Thoracic aorta (tissue), 2 donors: ENCODE results near the gene CEP170B. TPM values are rescaled to one million over a fixed set of nuclear protein-coding genes. Genes with fewer than 3 reads are reported as not detected.

Experiments used
- ATAC-seq: fragments of 150-250 bp; one replicate; pipeline ENCODE4 v1.8.0; 2017; ENCODE audit warnings: low read depth; ENCODE audit not compliant: insufficient number of reproducible peaks, low FRiP score
- DNase-seq: peaks from one replicate; pipeline ENCODE4 v3.0.0-alpha.2; 2020; ENCODE audit warnings: low spot score
- H3K27ac ChIP-seq, 2 donors: fragments of 200-600 bp; sonication (generic); 1 replicate in 1 of 2; 2 replicates in 1 of 2; pipeline ENCODE4 v1.5.1; 2016; ENCODE audit warnings: mild to moderate bottlenecking in 2 of 2, moderate library complexity in 2 of 2
- H3K27me3 ChIP-seq: fragments of 200-600 bp; sonication (generic); replicated peaks from 2 replicates; pipeline ENCODE4 v1.6.0; 2016; ENCODE audit warnings: mild to moderate bottlenecking; ENCODE audit not compliant: insufficient read depth
- H3K36me3 ChIP-seq: fragments of 200-600 bp; sonication (generic); one replicate; pipeline ENCODE4 v1.5.1; 2016
- H3K4me1 ChIP-seq, 2 donors: fragments of 200-600 bp; sonication (generic); 1 replicate in 1 of 2; 2 replicates in 1 of 2; pipeline versions ENCODE4 v1.5.1 to v1.6.0; 2016; ENCODE audit warnings: low read depth in 2 of 2, mild to moderate bottlenecking in 1 of 2; ENCODE audit not compliant: control insufficient read depth in 1 of 2
- H3K4me3 ChIP-seq: fragments of 200-600 bp; sonication (generic); 2 replicates; pipeline ENCODE4 v1.5.1; 2016; ENCODE audit warnings: mild to moderate bottlenecking
- H3K9me3 ChIP-seq: fragments of 200-600 bp; sonication (generic); 2 replicates; pipeline ENCODE4 v1.5.1; 2016
- total RNA-seq, 2 donors: library from RNA; depleted of rRNA; stranded (reverse); fragments of >200 nt; gene quantifications; one replicate each; pipeline versions ENCODE4 v1.1.0 to v1.2.3, GENCODE V29; 2016
- TF ChIP-seq, protein P1 (sequence below): fragments of 200-600 bp; sonication (generic); IDR thresholded peaks from one replicate; pipeline ENCODE4 v1.5.1; 2019; ENCODE audit warnings: antibody characterized with exemption

Gene CEP170B
- total RNA-seq, 2 donors from 2014 or later, result 35.2 to 38.2 TPM

DNA sequence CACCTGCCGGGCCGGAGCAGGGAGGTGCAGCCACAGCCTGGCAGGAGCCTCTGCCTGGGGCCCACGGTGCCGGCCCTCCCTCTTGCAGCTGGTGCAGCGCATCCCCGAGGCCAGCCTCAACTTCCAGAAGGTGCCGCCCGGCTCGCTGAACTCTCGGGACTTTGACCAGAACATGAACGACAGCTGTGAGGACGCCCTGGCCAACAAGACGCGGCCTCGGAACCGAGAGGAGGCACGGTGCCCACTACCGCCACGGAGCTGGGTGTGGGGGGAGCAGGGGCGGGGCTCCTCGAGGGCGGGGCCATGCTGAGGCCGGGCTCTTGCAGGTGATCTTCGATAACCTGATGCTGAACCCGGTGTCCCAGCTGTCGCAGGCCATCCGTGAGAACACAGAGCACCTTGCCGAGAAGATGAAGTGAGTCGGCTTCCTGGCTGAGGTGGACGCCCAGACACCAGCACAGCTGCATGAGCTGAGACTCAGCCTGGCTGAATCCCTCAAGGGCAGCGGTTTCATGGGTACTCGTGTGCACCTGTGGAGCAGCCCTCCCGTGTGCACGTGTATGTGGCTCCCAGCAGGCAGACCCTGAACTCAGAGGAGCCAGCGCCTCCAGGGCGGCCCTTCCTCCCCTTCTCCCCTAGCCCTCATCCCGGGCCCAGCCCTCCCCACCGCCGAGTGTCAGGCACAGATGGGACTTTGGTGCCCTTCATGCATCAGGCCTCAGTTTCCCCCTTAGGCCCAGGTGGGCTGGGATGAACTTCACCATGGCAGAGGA, 28.6 kb downstream of the CEP170B start:
- no peak overlapping the region for H3K4me3 ChIP-seq
- no peaks in the 10 kb centered on the region for H3K9me3 ChIP-seq
- H3K4me1 ChIP-seq, result peaks cover 0 to 9% of the 10 kb centered on the region in 2 donors
- no peak for ATAC-seq
- no peak for DNase-seq
- no peaks in the 10 kb centered on the region for H3K36me3 ChIP-seq
- TF ChIP-seq, protein P1, sequence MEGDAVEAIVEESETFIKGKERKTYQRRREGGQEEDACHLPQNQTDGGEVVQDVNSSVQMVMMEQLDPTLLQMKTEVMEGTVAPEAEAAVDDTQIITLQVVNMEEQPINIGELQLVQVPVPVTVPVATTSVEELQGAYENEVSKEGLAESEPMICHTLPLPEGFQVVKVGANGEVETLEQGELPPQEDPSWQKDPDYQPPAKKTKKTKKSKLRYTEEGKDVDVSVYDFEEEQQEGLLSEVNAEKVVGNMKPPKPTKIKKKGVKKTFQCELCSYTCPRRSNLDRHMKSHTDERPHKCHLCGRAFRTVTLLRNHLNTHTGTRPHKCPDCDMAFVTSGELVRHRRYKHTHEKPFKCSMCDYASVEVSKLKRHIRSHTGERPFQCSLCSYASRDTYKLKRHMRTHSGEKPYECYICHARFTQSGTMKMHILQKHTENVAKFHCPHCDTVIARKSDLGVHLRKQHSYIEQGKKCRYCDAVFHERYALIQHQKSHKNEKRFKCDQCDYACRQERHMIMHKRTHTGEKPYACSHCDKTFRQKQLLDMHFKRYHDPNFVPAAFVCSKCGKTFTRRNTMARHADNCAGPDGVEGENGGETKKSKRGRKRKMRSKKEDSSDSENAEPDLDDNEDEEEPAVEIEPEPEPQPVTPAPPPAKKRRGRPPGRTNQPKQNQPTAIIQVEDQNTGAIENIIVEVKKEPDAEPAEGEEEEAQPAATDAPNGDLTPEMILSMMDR, result no peak
- H3K27ac ChIP-seq, result no peak overlapping the region
- H3K27me3 ChIP-seq, result no peaks in the 10 kb centered on the region

DNA sequence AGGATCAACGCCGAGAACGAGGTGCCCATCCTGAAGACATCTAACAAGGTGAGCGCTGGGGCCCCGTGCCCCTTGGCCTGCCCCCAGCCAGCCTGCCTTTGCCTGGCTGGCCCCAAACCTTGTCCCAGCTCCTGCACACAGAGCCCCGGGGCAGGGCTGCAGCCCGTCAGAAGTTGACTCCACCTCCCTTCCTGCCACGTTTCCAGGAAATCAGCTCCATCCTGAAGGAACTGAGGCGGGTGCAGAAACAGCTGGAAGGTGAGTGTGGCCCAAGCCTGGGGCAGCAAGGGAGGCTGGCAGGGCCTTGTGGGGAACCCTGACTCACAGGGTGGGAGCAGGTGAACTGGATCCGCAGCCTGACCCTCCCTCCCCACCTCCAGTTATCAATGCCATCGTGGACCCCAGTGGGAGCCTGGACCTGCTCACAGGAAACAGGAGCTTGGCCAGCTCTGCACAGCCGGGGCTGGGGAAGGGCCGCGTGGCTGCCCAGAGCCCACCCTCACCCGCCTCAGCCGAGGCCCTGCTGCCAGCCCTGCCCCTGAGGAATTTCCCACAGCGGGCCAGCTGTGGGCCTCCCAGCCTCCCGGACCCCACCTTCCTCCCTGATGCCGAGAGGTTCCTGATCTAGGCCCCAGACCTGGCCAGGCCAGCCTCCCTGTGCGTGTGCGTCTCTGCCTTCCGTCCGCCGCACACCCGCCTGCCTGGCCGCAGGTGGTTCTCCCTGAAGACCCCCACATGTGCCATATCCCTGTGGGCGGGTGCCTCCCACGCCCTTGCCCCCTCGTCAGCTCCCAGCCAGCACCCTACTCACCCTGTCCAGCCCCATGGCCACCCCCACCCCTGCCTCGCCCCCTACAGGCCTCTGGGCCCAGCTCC, 29.5 kb downstream of the CEP170B start:
- Histone ChIP-seq H3K36me3 (no peaks in the 10 kb centered on the region), H3K4me3 (no peak overlapping the region), H3K4me1 (peaks cover 0 to 9% of the 10 kb centered on the region in 2 donors), H3K27ac (no peak overlapping the region), H3K27me3 (no peaks in the 10 kb centered on the region), H3K9me3 (no peaks in the 10 kb centered on the region)
- no peak for DNase-seq
- no peak for ATAC-seq
- TF ChIP-seq, protein P1, result no peak

DNA sequence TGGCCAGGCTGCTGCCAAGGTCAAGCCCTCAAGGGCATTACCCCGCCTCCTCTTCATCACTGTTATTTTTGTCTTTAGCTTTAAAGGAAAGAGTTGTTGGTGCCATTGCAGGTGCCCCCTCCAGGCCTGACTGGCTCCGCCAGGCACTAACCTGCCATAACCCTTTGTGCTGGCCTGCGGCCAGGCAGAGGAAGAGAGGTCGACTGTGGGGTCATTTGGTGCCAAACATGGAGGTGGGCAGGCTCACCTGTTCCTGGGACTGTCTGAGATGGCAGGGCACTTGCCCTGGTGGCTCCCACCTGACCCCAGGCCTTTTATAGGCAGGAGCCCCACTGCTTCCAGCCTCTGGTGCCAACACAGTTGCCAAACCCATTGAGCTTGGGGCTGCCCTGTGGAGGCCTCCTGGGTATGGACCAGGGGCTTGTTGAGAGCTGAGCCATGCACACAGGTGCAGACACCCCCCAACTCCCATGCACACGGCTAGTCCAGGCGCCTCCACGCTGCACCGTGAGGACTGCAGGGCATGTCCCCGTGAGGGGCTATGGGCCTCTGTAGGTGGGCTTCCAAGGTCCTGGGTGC, 30.2 kb downstream of the CEP170B start:
- Histone ChIP-seq H3K27me3 (no peaks in the 10 kb centered on the region), H3K27ac (no peak overlapping the region), H3K4me1 (peaks cover 0 to 9% of the 10 kb centered on the region in 2 donors), H3K4me3 (no peak overlapping the region), H3K36me3 (no peaks in the 10 kb centered on the region), H3K9me3 (no peaks in the 10 kb centered on the region)
- TF ChIP-seq, protein P1, result no peak
- DNase-seq, result no peak
- no peak for ATAC-seq

DNA sequence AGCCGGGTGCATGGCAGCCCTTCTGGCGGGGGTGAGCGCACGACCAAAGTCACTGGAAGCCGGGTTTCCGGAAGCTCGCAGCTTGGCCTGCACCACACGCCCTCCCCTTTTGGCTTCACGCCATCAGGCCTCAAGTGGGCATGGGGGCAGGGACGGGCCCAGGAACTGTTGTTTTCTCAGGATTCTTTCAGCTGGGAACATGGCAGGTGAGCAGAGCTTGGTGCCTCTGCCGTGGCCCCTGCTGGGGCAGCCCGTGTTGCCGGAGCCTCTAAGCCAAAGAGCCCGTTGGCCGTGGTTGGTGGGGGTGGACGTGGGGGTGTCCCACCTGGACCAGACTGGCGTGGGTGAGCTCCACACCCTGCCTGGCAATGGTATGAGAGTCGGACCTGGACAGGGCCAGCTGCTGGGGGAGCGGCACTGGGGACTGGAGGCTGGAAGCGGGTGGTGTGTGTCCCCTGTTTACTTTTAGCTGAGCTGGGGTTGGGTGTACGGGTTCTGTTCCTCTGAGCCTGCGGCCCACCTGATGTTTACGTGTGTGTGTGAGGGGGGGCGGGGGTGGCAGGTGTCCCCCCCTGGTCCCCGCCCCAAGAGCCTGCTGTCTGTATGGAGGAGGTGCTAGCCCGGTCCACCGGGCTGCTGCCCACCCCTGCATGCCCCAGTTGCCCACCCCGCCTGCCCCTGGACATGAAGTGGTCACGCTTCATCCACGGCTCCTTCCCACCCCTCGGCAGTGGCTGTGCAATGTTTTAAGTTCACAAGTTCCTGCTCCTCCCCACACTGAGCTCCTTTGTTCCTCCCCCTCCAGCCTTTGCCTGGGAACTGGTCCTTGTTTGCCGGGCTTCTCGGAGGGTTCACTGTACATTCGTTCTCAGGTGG, 31.0 kb downstream of the CEP170B start:
- H3K4me1 ChIP-seq, result peaks cover 0 to 9% of the 10 kb centered on the region in 2 donors
- no peak for ATAC-seq

More for the DNA sequence above, 31.0 kb downstream of the CEP170B start:
- no peak overlapping the region for H3K27ac ChIP-seq
- TF ChIP-seq, protein P1, result no peak
- no peak overlapping the region for H3K4me3 ChIP-seq
- no peak for DNase-seq
- H3K36me3 ChIP-seq, result no peaks in the 10 kb centered on the region
- H3K27me3 ChIP-seq, result no peaks in the 10 kb centered on the region
- H3K9me3 ChIP-seq, result no peaks in the 10 kb centered on the region
